Stimulated activated CD8-positive, alpha-beta memory T cell treated with anti-CD3 and anti-CD28 coated beads, Interleukin-4, amount 100 ng/mL, for 4 hours (primary cell): Measurements from ENCODE around the gene IGF2BP3.
"Not testable (repeated sequence)": the region's sequence is repeated elsewhere in the genome, so short reads cannot be mapped to it uniquely, and the experiment has no call there.

Source experiments
- DNase-seq, 2 donors: peaks; one replicate each; pipeline ENCODE4 v3.0.0-alpha.2; 2020; ENCODE audit warnings: low read depth in 2 of 2, low spot score in 1 of 2

IGF2BP3 gene

DNA sequence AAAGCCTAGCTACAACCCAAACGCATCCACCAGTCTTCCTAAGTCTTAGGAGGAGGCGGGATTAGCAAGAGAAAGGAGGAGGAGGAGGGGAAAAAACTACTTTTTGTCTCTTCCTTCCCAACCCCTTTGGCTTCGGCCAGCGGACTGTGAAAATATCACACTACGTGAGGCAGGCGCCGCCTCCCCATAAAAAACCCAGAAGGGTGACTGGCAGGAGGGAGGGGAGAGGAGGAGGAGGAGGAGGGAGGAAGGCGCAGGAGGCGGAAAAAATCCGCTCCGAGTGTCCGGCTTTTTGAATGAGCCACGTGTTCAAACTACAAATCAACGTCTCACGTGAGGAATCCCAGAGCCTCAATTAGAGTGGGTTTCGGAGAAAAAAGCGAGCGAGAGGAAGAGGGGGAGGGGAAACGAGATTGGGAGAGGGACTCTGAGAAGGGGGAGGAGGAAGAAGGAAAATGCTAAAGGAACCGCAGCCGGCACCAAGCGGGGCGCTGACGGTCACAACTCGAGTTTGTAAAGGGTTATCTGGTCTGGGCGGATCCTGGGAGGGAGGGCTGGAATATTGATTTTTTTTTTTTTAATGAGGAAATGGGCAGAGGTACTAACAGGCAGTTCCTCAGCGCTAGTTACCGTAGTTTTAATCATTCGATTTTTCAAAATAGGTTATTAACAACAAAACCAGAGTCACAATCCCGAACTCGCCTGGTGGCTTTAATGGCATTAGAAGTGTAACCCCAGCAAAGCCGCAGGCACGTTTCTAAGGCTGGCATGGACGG, at the start of gene IGF2BP3:
TSS of gene IGF2BP3 (minus strand) at position 162 of the 776 bp plus-strand sequence. CDS start 381 bp downstream, outside the sequence.
- DNase-seq, result no peak

DNA sequence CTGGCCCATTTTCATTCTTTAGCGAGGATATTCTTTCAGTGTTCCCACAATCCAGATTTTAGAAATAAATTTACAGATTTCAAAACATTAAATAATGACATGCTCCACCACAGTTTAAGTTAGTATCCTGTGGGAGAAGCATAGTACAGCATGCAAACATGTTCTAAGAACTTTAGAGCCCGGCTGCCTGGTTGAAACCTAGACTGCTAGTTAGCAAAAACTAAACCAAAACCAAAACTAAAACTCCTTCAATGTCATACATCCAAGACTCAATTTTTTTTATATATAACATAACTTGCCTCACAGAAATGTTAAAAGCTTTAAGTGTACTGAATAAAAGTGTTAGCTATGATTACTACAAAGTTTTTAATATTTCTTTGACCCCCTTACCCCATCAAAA, 44.5 kb upstream of the IGF2BP3 start:
- DNase-seq, result no peak

DNA sequence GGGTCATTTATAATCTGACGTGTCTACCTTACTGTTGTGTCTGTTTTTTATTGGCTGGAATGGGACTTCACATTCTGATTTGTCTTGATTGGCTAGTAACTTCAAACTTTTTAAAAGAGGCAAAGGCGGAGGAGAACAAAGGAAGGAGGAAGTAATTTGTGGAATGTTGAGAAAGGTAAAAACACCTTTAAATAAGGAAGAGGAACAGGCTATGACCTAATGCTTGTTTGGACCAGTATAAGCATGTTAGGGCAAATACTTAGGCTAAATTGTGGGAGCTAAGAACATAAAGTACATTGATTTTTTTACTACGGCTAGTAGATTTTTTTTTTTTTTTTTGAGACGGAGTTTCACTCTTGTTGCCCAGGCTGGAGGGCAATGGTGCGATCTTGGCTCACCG, 43.5 kb upstream of the IGF2BP3 start:
- not testable (repeated sequence) for DNase-seq

DNA sequence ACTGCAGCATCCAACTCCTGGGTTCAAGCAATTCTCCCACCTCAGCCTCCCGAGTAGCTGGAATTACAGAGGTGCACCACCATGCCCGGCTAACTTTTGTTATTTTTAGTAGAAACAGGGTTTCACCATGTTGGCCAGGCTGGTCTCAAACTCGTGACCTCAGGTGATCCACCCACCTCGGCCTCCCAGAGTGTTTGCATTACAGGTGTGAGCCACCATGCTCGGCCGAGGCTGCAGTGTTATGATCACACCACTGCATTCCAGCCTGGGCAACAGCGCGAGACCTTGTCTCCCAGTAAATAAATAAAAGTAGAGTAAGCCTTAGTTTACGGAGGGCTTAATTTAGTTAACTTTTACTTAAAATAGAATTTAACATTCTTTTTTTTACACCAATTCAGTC, 23.7 kb upstream of the IGF2BP3 start:
- no peak for DNase-seq

DNA sequence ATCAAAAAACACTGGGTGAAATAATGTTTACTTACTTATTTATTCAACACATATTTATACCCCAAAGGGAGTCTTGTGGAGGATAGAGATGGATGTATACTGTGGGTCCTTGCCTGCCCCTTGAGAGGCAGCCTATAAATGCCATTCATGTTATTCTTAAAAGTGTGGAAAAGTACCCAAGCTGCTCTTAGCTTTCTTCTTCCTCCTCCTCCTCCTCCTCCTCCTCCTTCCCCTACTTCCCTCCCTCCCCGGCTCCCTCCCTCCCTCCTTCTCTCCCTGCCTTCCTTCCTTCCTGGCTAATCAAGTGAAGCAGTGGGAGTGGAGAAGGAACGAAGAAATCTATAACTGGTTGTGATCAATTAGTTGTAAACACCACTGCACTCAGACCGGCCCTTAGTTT, 21.2 kb upstream of the IGF2BP3 start:
- no peak for DNase-seq

DNA sequence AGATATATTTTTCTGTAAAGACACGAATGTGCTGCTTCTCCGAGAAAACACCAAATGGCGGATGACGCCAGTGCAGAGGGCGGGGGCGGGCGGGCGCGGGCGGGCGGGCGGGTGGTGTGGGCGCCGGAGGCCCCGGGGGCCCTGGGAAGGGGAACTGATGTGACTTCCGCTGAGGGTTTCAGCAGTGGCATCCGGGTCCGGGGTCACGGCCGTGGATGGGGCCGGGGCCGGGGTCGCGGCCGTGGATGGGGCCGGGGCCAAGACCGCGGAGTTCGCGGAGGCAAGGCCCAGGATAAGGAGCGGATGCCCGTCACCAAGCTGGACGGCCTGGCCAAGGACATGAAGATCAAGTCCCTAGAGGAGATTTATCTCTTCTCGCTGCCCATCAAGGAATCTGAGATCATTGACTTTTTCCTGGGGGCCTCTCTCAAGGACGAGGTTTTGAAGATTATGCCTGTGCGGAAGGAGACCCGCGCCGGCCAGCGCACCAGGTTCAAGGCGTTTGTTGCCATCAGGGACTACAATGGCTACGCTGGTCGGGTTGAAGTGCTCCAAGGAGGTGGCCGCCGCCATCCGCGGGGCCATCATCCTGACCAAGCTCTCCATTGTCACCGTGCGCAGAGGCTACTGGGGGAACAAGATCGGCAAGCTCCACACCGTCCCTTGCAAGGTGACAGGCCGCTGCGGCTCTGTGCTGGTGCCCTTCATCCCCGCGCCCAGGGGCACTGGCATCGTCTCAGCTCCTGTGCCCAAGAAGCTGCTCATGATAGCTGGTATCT, 20.3 kb upstream of the IGF2BP3 start:
- DNase-seq, result no peak

DNA sequence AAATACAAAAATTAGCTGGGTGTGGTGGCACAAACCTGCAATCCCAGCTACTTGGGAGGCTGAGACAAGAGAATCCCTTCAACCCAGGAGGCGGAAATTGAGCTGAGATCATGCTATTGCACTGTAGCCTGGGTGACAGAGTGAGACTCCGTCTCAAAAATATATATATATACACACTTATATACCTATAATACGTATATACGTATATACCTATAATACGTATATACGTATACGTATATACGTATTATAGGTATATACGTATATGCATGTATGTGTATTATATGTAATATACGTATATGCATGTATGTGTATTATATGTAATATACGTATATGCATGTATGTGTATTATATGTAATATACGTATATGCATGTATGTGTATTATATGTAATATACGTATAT, 18.4 kb upstream of the IGF2BP3 start:
- not testable (repeated sequence) for DNase-seq

DNA sequence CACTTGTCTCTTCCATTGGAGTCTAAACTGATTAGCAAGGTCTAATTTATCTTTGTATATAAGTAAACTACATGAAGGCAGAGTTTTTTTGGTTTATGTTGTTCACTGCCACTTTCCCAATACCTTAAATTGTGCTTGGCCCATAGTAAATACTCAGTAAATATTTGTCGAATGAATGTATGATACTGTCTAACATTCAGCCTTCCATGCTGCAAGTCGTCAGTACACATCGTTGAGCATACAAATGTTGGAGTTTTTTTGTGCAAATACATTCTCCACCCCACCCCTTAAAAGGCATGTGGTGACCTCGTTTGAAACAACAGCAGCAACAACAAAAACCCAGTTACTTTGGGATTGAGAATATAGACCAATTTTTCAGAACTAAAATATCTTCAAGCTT, 17.4 kb upstream of the IGF2BP3 start:
- DNase-seq, result no peak

DNA sequence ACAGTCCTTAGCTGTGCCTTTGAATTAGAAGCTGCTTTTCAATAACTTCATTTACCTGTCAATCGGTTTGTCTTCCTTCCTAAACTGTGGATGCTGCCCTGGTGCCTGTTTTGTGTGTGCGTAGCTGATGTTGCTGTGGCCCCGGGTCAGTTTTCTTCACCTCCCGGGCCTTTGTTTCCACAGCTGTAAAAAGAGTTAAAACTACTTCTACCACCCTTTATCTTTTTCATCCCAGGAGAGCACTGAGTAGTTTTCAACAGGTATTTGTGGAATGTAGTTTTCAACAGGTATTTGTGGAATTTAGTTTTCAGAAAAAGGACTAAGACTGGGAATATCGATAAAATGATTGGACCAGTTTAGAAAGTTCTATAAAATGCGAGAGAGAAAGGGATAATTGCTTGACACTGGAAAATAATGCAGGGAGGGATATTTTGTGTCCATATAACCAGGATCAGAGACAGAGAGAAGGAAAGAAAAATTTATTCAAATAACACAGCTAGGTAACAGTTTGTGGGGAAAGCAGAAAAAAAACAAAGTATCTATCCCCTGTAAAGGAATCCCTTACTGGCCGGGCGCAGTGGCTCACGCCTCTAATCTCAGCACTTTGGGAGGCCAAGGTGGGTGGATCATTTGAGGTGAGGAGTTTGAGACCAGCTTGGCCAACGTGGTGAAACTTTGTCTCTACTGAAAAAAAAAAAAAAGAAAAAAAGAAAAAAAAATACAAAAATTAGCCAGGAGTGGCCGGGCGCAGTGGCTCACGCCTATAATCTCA, 15.9 kb upstream of the IGF2BP3 start:
- DNase-seq, result no peak

DNA sequence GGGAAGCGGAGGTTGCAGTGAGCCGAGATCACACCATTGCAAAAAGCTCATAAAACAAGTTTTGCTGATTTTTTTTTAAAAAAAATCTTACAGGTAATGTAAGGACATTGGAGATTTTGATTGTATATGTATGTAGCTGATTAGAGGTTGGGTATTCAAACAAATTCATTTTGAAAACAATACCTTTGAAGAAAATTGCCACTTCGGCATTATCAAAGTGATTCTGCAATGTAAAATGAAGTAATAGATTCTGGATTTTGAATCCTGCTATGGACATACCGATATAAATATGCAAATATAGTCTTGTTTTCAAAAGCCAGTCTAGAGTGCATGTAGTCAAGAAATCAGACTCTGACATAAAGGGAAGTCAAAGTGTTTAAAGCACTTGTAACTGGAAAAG, 12.4 kb upstream of the IGF2BP3 start:
- DNase-seq, result no peak

DNA sequence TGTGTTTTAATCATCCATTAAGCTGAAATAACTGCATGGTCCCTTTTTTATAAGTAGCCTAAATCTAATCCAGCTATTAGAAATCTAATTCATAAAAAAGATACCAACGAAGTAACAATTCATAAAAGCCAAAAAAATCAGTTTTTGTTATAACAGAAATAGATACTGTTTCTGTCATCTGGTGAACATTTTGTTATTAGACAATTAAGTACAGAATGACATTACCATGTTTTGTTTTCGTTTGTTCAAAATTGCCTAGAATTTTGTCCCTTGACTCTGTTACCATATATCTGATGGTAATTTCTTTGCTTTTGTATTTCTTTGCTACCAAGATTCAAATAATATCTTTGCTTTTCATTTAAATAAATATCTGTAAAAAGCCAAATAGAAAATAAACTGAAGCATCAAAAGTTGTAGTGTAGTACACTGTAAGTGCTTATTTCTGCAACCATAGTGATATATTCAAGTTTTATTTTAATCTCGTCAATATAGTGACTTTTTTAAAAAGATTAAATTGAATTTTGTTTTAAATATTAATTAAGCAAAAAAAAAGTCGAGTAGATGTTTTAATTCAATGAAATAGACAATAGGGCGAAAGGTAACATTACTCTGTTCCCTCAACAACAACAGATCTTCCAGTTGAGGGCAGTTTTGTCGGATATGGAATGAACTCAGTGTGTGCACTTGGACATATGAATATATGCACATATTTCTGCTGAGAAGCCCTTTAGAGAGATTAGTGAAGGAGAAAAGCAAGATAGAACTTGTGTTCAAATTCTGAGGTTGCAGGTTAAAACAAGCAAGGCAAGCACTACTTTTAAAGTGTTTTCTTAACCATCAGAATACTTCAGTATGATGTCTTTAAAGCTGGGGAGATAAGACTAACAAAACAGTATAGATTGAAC, 7.9 kb upstream of the IGF2BP3 start:
- DNase-seq, result no peak

DNA sequence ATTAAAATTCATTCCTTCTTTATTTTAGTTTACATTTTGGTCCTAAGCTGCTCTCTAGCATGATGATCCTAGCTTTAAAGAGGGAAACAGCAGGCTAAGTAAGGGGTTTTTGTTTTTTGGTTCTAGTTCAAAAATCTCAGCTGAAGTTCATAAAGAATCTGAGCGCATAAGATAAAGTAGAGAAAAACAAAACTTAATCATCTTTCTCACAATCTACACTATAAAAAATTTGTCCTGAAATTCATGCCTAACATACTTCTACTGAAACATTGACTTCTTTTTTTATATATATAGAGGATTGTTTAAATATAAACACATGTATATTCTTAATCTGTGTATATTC, 6.8 kb upstream of the IGF2BP3 start:
- DNase-seq, result no peak

DNA sequence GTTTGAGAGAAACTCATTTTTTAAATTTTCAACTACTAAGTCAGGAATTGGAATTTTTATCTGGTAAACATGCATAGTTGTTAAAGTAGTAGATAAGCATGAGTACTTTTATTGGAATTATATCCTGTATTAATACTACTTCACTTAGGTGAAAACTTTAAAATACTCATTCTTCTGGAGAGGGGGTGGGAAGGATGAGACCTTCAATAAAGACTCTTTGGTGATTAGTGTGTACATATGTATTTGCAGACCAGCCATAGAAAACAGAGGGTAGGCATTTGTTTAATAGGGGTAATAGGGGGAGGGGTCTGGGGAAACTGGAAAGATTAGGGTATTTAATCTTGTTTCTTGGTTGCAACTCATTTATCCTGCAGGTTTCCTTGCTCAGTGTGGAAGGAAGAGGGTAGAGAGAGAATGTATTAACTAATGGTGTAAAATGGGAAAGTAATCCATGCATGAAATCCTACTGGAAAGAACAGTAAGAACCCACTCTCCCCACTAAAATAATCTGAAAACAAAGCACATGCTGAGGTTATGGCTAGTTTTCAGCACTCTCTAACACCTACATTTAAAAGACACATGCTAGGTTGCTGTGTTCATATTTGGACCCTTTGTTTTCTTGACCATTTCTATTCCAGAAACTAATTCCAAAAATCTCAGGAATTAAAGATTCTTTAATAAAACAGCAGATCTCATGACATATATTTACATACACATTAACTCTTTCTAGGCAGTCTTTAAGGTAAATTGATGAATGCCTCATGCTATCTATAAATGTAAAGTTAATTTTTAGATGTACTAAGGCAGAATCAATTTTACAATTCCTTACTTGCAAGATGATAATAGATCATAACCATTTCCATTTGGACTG, 6.2 kb upstream of the IGF2BP3 start:
- no peak for DNase-seq

DNA sequence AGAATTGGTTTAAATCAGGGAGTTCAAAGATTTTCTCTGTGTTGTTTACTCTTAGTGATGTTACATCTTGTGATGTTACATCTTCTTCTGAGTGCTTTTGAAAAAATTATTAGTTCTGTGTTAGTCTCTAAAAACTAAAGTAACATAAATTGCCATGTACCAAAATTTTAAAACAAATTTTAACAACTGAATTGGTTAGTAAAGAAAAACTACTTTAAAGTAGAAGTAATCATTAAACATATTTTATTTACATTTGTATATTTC, 5.2 kb upstream of the IGF2BP3 start:
- no peak for DNase-seq

DNA sequence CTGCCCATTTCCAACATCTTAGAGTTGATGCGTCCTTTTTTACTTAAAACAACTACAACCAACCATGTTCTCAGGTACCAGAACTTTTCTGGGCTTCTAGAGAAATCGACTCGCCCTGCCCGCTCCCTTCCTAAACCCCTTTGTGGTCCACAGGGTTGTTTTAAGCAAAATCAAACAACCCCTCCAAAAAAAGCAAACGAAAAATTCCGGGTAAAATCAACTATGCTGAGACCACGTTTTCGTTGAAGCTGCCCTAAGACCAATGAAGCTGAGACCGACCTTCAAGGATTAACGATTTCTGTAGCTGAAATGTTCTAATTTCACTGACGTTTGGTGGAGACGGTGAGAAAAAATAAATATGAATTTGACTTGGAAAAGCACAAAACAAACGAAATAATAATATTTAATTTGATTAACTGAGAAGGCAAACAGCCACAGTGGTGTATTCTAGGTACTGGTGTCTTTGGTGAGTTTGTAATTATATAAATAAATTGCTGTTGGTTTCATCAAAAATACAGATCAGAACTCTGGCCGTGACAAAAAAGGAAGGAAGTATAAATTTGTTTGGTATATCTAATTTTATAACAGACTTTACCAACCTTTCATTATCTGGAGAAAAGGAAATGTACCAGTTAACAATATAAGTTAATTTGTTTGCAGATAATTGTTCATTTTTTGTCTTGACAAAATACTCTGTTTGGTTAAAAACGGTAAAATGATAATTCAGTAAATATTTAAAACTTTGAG, 4.7 kb upstream of the IGF2BP3 start:
- no peak for DNase-seq

DNA sequence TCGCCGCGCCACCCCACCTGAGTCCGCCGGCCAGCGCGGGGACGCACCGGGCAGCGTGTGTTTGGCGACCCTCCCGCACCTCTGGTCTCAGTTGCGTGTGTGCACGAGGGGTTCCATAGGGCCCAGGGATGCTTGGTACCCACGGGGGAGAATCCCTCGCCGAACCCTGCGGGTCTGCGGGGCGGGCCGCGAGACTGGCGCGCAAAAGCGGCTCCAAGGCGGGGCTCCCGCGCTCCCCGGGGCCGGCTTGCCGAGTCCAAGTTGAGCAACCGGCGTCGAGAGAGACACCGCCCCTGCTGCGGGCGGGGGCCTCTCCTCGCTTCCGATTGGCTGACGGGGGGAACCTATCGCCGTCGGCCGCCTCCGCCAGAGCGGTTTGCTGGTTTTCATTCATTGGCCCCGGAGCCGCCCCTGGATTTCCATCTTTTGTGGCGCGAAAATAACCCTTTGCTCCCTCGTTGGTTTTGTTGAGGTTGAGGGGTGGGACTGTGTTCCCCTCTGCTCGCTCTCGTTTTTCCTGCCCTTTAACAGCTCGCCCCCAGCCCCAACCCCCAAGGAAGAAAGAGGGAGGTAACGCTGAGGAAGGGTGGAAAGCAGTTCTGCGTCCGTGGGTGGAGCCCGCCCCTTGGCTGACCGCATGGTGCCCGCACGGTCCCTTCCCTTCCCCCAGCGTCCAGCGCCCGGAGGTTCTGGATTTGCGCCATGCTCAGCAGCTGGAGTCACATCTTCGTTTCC, 4.0 kb upstream of the IGF2BP3 start:
- no peak for DNase-seq

DNA sequence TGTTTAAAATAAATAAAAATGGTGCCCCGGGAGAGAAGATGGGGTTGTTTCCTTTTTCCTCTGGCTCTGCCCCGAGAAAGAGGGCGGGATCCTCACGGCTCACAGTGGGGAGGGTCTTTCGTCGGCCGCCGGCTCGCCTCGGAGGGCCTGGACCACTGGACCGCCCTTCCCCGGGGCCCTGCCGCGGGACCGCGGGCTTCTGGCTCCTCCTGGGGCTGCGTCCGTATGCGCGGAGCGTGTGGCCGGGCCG, 3.5 kb upstream of the IGF2BP3 start:
- DNase-seq, result no peak

DNA sequence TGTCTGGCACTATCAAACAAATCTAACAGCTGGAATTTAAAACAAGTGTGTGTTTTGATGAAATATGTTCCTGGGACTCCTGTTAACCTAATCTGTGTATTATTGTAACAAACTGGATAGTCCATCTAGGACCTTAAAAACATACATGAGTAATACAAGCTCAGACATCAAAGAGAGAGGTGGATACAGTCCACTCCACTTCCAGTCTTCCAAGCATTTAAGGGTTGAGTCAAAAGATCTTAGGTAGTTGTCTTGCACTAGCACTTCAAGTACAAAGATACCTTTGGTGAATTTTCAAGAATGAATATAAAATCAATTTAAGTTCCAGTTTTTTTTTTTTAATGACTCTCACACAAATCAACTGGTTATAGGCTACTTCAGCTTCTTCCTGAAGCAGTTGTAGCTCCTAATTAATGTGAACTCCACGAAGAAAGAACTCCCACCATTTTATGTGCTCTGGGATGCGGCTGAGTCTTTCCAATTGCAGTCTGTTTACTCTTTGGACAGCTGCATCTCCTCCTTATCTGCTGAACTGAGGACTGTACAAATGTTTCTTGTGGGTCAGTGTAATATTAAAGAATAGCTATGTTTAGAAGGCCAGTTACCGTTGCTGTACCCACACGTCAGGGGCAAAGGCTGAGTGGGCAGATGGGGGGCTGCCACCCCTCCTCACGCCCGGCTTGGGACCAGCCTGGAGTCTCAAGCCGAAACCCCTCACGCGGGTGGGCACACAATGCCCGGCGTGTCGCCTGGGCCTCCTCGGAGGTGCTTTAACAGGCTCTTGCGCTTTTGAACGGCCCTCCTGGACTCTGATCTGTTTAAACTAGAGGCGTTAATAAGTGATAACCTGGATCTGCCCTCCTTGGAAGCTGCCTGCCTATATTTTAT, 2.9 kb upstream of the IGF2BP3 start:
- DNase-seq, result no peak
